GM21786 (cell line): ENCODE data around the gene OR10H5.
"Not testable (repeated sequence)": the region's sequence is repeated elsewhere in the genome, so short reads cannot be mapped to it uniquely, and the experiment has no call there.

Experiments
- ATAC-seq: cut with Tn5 transposase; IDR thresholded peaks from one replicate; pipeline ENCODE4 v1.9.1; 2021; ENCODE audit not compliant: unreplicated experiment

Gene OR10H5

DNA sequence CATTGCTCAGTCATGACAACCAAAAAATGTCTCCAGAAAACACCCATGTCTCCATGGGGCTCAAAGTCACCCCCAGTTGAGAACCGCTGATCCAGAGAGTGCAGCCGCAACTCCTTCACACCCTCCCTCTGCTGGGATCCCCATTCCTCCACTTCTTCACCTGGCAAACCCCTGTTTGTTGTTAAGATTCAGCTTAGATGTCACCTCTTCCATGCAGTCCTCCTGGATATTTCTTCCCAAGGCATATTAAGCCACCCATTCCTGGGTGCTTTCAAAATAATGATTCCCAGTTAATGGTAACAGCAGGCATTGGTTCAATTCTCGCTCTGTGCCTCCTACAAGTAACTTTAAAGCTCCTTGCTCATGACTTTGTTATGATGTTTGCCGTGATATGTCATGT lies 24.0 kb downstream of the OR10H5 start:
- no peak for ATAC-seq

DNA sequence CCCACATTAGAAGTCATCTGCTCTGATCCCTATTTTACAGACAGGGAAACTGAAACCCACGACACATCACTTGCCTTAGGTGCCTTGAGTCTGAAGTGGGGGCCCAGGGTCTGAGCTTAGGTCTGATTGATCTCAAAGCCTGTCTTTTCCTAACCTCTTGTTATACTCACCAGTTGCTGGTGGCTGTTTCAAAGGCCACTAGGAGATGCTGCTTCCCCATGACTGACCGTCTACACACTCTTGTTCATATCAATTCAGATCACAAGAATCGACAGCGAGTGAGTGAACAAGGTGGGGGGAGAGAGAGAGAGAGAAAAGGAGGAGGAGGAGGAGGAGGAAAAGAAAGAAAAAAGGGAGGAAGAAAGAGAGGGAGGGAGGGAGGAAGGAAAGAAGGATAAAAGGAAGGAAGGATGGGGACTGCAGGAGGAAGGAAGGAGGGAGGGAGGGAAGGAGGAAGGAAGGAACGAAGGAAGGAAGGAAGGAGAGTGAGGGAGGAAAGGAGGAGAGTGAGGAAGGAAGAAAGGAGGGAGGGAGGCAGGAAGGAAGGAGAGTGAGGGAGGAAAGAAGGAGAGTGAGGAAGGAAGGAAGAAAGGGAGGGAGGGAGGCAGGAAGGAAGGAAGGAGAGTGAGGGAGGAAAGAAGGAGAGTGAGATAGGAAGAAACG lies 24.7 kb downstream of the OR10H5 start:
- no peak for ATAC-seq

- ATAC-seq = no peak
Observed at GRCh38 chr19:15813916-15814315, 26.5 kb downstream of the OR10H5 start.

DNA sequence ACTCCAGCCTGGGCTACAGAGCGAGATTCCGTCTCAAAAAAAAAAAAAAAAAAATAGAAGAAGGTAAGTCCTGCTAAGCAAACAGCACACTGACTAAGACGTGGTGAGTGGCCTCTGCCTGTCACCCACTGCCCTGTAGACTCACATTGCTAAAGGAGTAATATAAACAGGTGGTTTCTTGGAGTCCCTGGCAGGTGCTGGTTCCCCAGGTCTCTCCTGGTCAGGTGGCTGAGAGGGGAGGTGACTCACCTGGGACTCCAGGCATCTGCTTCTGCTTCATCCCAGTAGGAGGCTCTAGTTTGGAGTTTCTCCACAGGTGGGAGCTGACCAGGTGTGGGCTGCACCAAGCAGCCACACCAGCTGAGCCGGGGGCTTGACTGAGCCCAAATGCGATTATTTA lies 27.8 kb downstream of the OR10H5 start, which contains the start of gene OR10H1:
Gene OR10H1 (minus strand): TSS at position 359 of the 400 bp plus-strand sequence. CDS start 7,627 bp downstream, outside the sequence.
- no peak for ATAC-seq

GRCh38 chr19:15820646-15821045 lies 33.2 kb downstream of the OR10H5 start:
- no peak for ATAC-seq

- ATAC-seq = no peak
Observed at GRCh38 chr19:15825753-15826152, 38.3 kb downstream of the OR10H5 start.

DNA sequence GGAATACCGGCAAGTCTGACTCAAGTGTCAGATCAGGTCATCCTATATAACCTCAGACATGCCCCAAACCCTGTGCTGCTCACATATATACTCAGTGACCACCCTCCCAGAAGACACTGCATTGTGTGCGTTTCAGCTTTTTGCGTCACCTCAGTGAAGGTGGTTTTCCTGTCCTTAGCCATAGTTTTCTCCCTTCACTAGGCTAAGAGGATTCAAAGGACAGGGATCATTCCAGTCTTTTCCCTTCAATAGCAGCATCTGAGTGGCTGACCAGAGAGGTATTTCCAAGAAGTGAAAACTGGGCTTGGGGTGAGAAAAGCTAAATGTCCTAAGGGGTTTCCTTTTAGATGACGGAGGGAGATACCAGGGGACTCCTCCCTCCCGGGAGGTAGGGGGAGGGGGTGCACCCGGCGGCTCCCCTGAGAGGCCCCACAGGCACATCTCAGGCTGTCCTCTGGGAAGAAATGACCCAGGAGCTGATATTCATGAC lies 40.7 kb downstream of the OR10H5 start:
- no peak for ATAC-seq

DNA sequence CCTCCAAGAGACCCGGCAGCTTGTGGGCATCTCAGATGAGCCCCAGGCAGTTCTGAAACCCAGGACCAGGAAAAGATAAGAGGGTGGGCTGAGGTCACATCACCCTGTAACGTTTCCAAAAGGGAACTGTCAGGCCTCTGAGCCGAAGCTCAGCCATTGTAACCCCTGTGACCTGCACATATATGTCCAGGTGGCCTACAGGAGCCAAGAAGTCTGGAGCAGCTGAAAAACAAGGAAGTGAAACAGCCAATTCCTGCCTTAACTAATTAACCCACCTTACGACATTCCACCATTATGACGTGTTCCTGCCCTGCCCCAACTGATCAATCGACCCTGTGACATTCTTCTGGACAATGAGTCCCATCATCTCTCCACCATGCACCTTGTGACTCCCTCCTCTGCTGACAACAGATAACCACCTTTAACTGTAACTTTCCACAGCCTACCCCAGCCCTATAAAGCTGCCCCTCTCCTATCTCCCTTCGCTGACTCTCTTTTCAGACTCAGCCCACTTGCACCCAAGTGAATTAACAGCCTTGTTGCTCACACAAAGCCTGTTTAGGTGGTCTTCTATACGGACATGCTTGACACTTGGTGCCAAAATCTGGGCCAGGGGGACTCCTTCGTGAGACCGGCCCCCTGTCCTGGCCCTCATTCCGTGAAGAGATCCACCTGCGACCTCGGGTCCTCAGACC lies 41.3 kb downstream of the OR10H5 start:
- ATAC-seq = not testable (repeated sequence)

DNA sequence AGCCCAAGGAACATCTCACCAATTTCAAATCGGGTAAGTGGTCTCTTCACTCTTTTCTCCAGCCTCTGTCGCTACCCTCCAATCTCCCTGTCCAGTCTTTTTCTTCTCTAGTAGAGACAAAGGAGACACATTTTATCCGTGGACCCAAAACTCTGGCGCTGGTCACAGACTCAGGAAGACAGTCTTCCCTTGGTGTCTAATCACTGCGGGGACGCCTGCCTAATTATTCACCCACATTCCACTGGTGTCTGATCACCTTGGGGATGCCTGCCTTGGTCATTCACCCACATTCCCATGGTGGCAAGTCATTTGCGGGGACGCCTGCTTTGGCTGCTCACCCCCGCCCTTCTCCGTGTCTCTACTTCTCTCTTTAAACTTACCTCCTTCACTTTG lies 41.8 kb downstream of the OR10H5 start:
- ATAC-seq = no peak

- no peak for ATAC-seq
Observed at GRCh38 chr19:15829786-15830185, 42.3 kb downstream of the OR10H5 start.

- no peak for ATAC-seq
Observed at GRCh38 chr19:15831626-15832025, 44.2 kb downstream of the OR10H5 start.

- ATAC-seq = not testable (repeated sequence)
Observed at GRCh38 chr19:15834232-15834631, 46.8 kb downstream of the OR10H5 start.

DNA sequence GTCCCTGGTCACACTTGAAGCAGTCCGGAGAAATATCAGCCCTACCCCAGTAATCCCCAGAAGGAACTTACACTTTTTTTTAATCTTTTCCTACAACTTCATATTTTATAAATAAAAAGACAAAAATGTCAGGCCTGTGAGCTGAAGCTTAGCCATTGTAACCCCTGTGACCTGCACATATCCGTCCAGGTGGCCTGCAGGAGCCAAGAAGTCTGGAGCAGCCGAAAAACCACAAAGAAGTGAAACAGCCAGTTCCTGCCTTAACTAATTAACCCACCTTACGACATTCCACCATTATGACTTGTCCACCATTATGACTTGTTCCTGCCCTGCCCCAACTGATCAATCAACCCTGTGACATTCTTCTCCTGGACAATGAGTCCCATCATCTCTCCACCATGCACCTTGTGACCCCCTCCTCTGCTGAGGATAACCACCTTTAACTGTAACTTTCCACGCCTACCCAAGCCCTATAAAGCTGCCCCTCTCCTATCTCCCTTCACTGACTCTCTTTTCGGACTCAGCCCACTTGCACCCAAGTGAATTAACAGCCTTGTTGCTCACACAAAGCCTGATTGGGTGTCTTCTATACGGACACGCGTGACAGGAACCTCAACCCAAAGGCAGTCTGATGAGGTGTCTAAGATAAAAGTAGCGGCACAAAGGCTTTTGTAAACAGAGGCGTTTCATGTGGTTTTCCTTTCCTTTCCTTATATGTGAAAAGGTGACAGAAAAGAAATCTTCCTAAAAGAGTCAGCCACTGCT lies 48.3 kb downstream of the OR10H5 start:
- not testable (repeated sequence) for ATAC-seq

- ATAC-seq = peak; percentile 93
Observed at GRCh38 chr19:15836330-15837220, 49.1 kb downstream of the OR10H5 start.

DNA sequence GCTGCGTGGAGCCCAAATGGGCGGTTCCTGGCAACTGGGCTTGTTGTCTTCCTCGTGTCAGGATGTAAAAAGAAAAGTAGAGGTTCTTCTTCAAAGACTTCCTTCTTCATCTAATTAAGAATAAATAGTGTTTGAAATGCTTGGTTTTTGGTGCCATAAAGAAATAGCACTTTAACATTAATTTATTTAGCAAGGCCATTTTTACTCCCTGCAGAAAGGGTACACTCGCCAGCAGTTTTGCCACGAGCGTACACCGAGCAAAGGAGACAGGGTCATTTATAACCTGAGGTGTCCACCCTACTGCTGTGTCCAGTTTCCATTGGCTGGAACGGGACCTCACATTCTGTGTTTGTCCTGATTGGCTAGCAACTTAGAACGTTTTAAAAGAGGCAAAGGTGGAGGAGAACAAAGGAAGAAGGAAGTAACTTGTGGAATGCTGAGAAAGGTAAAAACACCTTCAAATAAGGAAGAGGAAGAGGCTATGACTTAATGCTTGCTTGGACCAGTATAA lies 49.8 kb downstream of the OR10H5 start:
- ATAC-seq = no peak

DNA sequence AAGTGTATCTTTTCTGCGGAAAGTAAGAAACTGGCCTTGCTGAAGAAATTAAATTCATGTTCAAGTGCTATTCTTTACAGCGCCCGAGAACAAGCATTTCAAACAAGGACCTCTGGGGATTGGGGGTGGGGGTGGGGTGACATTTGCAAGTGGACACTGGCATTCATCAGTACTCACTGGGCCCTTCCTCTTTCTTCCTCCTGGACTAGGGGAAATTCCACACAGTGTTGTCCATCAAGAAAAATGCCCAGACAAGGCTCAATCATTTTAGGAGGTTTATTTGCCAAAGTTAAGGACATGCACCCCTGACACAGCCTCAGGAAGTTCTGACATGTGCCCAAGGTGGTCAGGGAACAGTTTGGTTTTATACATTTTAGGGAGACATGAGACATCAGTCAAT lies 50.9 kb downstream of the OR10H5 start:
- ATAC-seq = no peak

DNA sequence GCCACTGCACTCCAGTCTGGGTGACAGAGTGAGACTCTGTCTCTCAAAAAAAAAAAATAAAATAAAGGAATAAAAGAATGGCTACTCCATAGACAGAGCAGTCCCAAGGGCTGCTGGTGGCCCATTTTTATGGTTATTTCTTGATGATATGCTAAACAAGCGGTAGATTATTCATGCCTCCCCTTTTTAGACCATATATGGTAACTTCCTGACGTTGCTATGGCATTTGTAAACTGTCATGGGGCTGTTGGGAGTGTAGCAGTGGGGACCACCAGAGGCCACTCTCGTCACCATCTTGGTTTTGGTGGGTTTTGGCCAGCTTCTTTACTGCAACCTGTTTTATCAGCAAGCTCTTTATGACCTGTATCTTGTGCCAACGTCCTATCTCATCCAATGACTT lies 52.4 kb downstream of the OR10H5 start:
- ATAC-seq = not testable (repeated sequence)

DNA sequence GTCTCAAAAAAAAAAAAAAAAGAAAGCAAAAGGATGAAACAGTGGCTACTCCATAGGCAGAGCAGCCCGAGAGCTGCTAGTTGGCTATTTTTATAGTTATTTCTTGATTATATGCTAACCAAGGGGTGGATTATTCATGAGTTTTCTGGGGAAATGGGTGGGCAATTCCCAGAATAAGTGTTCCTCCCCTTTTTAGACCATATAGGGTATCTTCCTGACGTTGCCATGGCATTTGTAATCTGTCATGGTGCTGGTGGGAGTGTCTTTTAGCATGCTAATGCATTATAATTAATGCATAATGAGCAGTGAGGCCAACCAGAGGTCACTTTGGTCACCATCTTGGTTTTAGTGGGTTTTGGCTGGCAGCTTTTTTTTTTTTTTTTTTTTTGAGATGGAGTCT lies 53.4 kb downstream of the OR10H5 start:
- no peak for ATAC-seq

DNA sequence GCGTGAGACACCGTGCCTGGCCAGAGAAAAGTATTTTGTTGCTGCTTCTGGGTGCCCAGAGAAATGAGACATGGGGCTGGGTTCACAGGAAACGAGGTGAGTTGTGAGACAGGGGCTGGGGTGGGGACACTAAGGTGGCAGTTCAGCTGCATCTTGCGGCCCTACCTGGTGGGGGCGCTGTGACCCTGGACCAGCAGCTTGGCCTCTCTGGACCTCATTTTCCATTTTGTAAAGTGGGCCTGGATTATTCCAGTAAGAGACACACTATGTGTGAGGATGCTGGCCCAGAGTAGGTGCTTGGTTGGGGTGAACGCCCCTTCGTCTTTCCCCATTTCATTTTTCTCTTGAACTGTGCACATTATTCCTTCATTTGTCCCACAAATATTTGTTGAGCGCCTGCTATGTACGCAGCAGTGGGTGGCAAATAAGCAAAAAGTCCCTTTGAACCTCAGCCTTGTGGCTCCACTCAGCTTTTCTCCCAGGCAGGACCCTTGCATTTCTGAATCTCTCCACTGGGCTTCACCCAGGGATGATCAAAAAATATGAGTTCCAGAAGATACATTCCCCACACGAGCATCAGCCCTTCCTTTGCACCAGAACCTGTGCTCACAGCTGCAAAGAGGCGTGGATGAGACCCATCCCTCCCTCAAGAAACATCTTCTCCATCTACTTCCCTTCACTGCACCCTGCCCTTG lies 54.6 kb downstream of the OR10H5 start:
- ATAC-seq = no peak
